ENCODE measurements around the gene FAM156A. TPM values are rescaled to one million over a fixed set of nuclear protein-coding genes. Genes with fewer than 3 reads are reported as not detected.
"Not testable (repeated sequence)": the region's sequence is repeated elsewhere in the genome, so short reads cannot be mapped to it uniquely, and the experiment has no call there.

FAM156A gene
- total RNA-seq, 4 donors from 2014 or later, result 1.7 to 14.0 (median 4.9) TPM

- Histone ChIP-seq H3K27me3 (no peaks in the 10 kb centered on the region), H3K4me1 (peaks cover 0 to 7% of the 10 kb centered on the region in 2 donors), H3K4me3 (no peak overlapping the region), H3K27ac (peak overlapping the region in 2 of 4 donors; percentile 6 to 31), H3K36me3 (no peaks in the 10 kb centered on the region), H3K9me3 (no peaks in the 10 kb centered on the region)
- TF ChIP-seq POLR2A (IDR thresholded peaks at IDR 0.05) (no peak), CTCF (IDR thresholded peaks at IDR 0.05 in 4 of 5, conservative IDR thresholded peaks at IDR 0.05 in 1 of 5) (no peak)
- DNase-seq (no peak), ATAC-seq (no peak)
- in situ Hi-C loops (cut with MboI; ENCODE audit: low sequenced_read_pairs in 4 of 4), result loop anchor here in 1 of 4 donors (25.0 kb wide), 1 partner anchor 393 kb away; no protein-coding TSS in a partner anchor
- intact Hi-C loops (cut with DNase I; ENCODE audit: low total_unique reads), result no loop called here
Observed at GRCh38 chrX:52979993-52980392, 21.7 kb upstream of the FAM156A start.

GRCh38 chrX:52979568-52979967 is 21.2 kb upstream of the FAM156A start:
- in situ Hi-C loops (cut with MboI; ENCODE audit: low sequenced_read_pairs in 4 of 4) (loop anchor here in 1 of 4 donors (25.0 kb wide), 1 partner anchor 392 kb away; no protein-coding TSS in a partner anchor), intact Hi-C loops (cut with DNase I; ENCODE audit: low total_unique reads) (no loop called here)
- Histone ChIP-seq H3K4me1 (peaks cover 0 to 7% of the 10 kb centered on the region in 2 donors), H3K27ac (peak overlapping the region in 1 of 4 donors; percentile 31), H3K4me3 (no peak overlapping the region), H3K27me3 (no peaks in the 10 kb centered on the region), H3K36me3 (no peaks in the 10 kb centered on the region), H3K9me3 (no peaks in the 10 kb centered on the region)
- ATAC-seq, result no peak
- TF ChIP-seq CTCF (IDR thresholded peaks at IDR 0.05 in 4 of 5, conservative IDR thresholded peaks at IDR 0.05 in 1 of 5) (no peak), POLR2A (IDR thresholded peaks at IDR 0.05) (no peak)
- peak in 1 of 2 donors; percentile 13 for DNase-seq

GRCh38 chrX:52977953-52978352 is 19.6 kb upstream of the FAM156A start:
- no peaks in the 10 kb centered on the region for H3K36me3 ChIP-seq
- in situ Hi-C loops (cut with MboI; ENCODE audit: low sequenced_read_pairs in 4 of 4) (loop anchor here in 1 of 4 donors (25.0 kb wide), 1 partner anchor 391 kb away; no protein-coding TSS in a partner anchor), intact Hi-C loops (cut with DNase I; ENCODE audit: low total_unique reads) (no loop called here)
- no peaks in the 10 kb centered on the region for H3K27me3 ChIP-seq
- TF ChIP-seq CTCF (IDR thresholded peaks at IDR 0.05 in 4 of 5, conservative IDR thresholded peaks at IDR 0.05 in 1 of 5) (no peak), POLR2A (IDR thresholded peaks at IDR 0.05) (no peak)
- no peaks in the 10 kb centered on the region for H3K4me1 ChIP-seq
- no peak overlapping the region for H3K4me3 ChIP-seq
- H3K27ac ChIP-seq, result no peak overlapping the region
- DNase-seq, result no peak
- H3K9me3 ChIP-seq, result no peaks in the 10 kb centered on the region
- ATAC-seq, result no peak

GRCh38 chrX:52975576-52975975 is 17.3 kb upstream of the FAM156A start:
- H3K27ac ChIP-seq; H3K27me3 ChIP-seq; H3K9me3 ChIP-seq; DNase-seq; ATAC-seq; intact Hi-C loops (cut with DNase I; ENCODE audit: low total_unique reads); H3K4me3 ChIP-seq; H3K36me3 ChIP-seq; H3K4me1 ChIP-seq: not testable (repeated sequence)
- in situ Hi-C loops (cut with MboI; ENCODE audit: low sequenced_read_pairs in 4 of 4), result loop anchor here in 1 of 4 donors (25.0 kb wide), 1 partner anchor 388 kb away; no protein-coding TSS in a partner anchor

GRCh38 chrX:52974336-52974992 is 16.1 kb upstream of the FAM156A start:
- in situ Hi-C loops (cut with MboI; ENCODE audit: low sequenced_read_pairs in 4 of 4); intact Hi-C loops (cut with DNase I; ENCODE audit: low total_unique reads); ATAC-seq; H3K4me3 ChIP-seq; H3K27me3 ChIP-seq; H3K9me3 ChIP-seq; H3K27ac ChIP-seq; H3K4me1 ChIP-seq; H3K36me3 ChIP-seq; DNase-seq: not testable (repeated sequence)

- H3K27ac ChIP-seq; DNase-seq; H3K4me3 ChIP-seq; in situ Hi-C loops (cut with MboI; ENCODE audit: low sequenced_read_pairs in 4 of 4); H3K36me3 ChIP-seq; H3K4me1 ChIP-seq; ATAC-seq; H3K9me3 ChIP-seq; intact Hi-C loops (cut with DNase I; ENCODE audit: low total_unique reads); H3K27me3 ChIP-seq: not testable (repeated sequence)
Observed at GRCh38 chrX:52967922-52968321, 9.6 kb upstream of the FAM156A start.

GRCh38 chrX:52966993-52967738 is 8.8 kb upstream of the FAM156A start:
- H3K9me3 ChIP-seq; DNase-seq; H3K36me3 ChIP-seq; ATAC-seq; H3K4me1 ChIP-seq; H3K4me3 ChIP-seq; in situ Hi-C loops (cut with MboI; ENCODE audit: low sequenced_read_pairs in 4 of 4); H3K27ac ChIP-seq; H3K27me3 ChIP-seq; intact Hi-C loops (cut with DNase I; ENCODE audit: low total_unique reads): not testable (repeated sequence)

GRCh38 chrX:52958961-52959360 is 643 bp upstream of the FAM156A start:
- in situ Hi-C loops (cut with MboI; ENCODE audit: low sequenced_read_pairs in 4 of 4), result not testable (repeated sequence)

More at GRCh38 chrX:52958961-52959360, 643 bp upstream of the FAM156A start:
- H3K27me3 ChIP-seq; H3K27ac ChIP-seq; intact Hi-C loops (cut with DNase I; ENCODE audit: low total_unique reads); H3K36me3 ChIP-seq; DNase-seq; H3K9me3 ChIP-seq; H3K4me3 ChIP-seq; H3K4me1 ChIP-seq; ATAC-seq: not testable (repeated sequence)

Data from gastrocnemius medialis (tissue), 4 donors.